Urinary bladder (tissue), 4 donors: ENCODE results near the gene DPPA5. TPM values are rescaled to one million over a fixed set of nuclear protein-coding genes. Genes with fewer than 3 reads are reported as not detected.

Source experiments
- DNase-seq: peaks from one replicate; pipeline ENCODE4 v3.0.0-alpha.2; 2015; ENCODE audit errors: extremely low spot score
- H3K27ac ChIP-seq: one replicate; pipeline ENCODE4 v1.5.1; 2013; ENCODE audit warnings: low read depth, mild to moderate bottlenecking, moderate library complexity
- H3K36me3 ChIP-seq: one replicate; pipeline ENCODE4 v1.6.1; 2013; ENCODE audit warnings: mild to moderate bottlenecking, moderate library complexity; ENCODE audit not compliant: insufficient read depth
- H3K4me1 ChIP-seq: one replicate; pipeline ENCODE4 v1.6.1; 2013; ENCODE audit warnings: mild to moderate bottlenecking, moderate library complexity; ENCODE audit not compliant: insufficient read depth
- H3K4me3 ChIP-seq: one replicate; pipeline ENCODE4 v1.5.1; 2013; ENCODE audit warnings: low read depth, low read length
- WGBS: extraction: QIAGEN DNeasy Blood & Tissue Kit; methylation state at CpG from one replicate; pipeline ENCODE4 v1.1.7; 2013; 5-methylcytosine and 5-hydroxymethylcytosine counted together
- polyA plus RNA-seq: library from polyadenylated mRNA; stranded (reverse); fragments of 200-250 nt; gene quantifications from one replicate; pipeline ENCODE4 v1.2.3, GENCODE V29; 2013
- total RNA-seq: library from RNA; depleted of rRNA; stranded (reverse); fragments of >200 nt; gene quantifications from one replicate; pipeline ENCODE4 v1.2.3, GENCODE V29; 2014
- donor health status: healthy with polysubstance abuse.
- donor health status: healthy.

Gene DPPA5
- total and polyA plus RNA-seq, 2 donors, result not detected

GRCh38 chr6:73375216-73375615 lies 21.1 kb upstream of the DPPA5 start:
- no peaks in the 10 kb centered on the region for H3K36me3 ChIP-seq
- DNase-seq, result no peak
- H3K4me3 ChIP-seq, result no peak overlapping the region
- no peaks in the 10 kb centered on the region for H3K4me1 ChIP-seq
- 78% methylated on average over 1 of the region's 1 CpG for WGBS
- no peak overlapping the region for H3K27ac ChIP-seq

GRCh38 chr6:73372516-73372915 lies 18.4 kb upstream of the DPPA5 start:
- 74% methylated on average over 10 of the region's 10 CpGs for WGBS
- no peak overlapping the region for H3K27ac ChIP-seq
- no peak overlapping the region for H3K4me3 ChIP-seq
- no peak for DNase-seq
- no peaks in the 10 kb centered on the region for H3K4me1 ChIP-seq
- H3K36me3 ChIP-seq, result no peaks in the 10 kb centered on the region

- Histone ChIP-seq H3K4me3 (no peak overlapping the region), H3K27ac (no peak overlapping the region), H3K36me3 (no peaks in the 10 kb centered on the region), H3K4me1 (no peaks in the 10 kb centered on the region)
- 98% methylated on average over 4 of the region's 4 CpGs for WGBS
- no peak for DNase-seq
These were observed 17.9 kb upstream of the DPPA5 start for GRCh38 chr6:73371984-73372383.

GRCh38 chr6:73369563-73369962 lies 15.5 kb upstream of the DPPA5 start, which contains the start of gene OOEP:
OOEP (minus strand) TSS chr6:73369897; CDS start chr6:73369792, 105 bp downstream.
- DNase-seq, result no peak
- WGBS, result 98% methylated on average over 36 of the region's 36 CpGs
- Histone ChIP-seq H3K27ac (no peak within 1 kb of the TSS), H3K36me3 (no peaks in the 10 kb centered on the region), H3K4me1 (no peaks in the 10 kb centered on the region), H3K4me3 (no peak within 1 kb of the TSS)

- Histone ChIP-seq H3K4me1 (no peaks in the 10 kb centered on the region), H3K4me3 (no peak overlapping the region), H3K27ac (no peak overlapping the region), H3K36me3 (no peaks in the 10 kb centered on the region)
- no peak for DNase-seq
- 95% methylated on average over 14 of the region's 14 CpGs for WGBS
These were observed 15.1 kb upstream of the DPPA5 start for GRCh38 chr6:73369157-73369556.

- no peak for DNase-seq
- no peaks in the 10 kb centered on the region for H3K36me3 ChIP-seq
- 87% methylated on average over 4 of the region's 4 CpGs for WGBS
- H3K4me3 ChIP-seq, result no peak overlapping the region
- no peak overlapping the region for H3K27ac ChIP-seq
- no peaks in the 10 kb centered on the region for H3K4me1 ChIP-seq
These were observed 14.6 kb upstream of the DPPA5 start for GRCh38 chr6:73368675-73369074.

GRCh38 chr6:73367761-73368355 lies 13.8 kb upstream of the DPPA5 start:
- Histone ChIP-seq H3K27ac (no peak overlapping the region), H3K4me3 (no peak overlapping the region), H3K36me3 (no peaks in the 10 kb centered on the region), H3K4me1 (no peaks in the 10 kb centered on the region)
- WGBS, result 75% methylated on average over 16 of the region's 16 CpGs
- DNase-seq, result no peak

GRCh38 chr6:73364549-73364948 lies 10.5 kb upstream of the DPPA5 start:
- Histone ChIP-seq H3K4me3 (no peak overlapping the region), H3K27ac (no peak overlapping the region), H3K4me1 (no peaks in the 10 kb centered on the region), H3K36me3 (no peaks in the 10 kb centered on the region)
- 92% methylated on average over 9 of the region's 9 CpGs for WGBS
- no peak for DNase-seq

GRCh38 chr6:73364121-73364520 lies 10.0 kb upstream of the DPPA5 start:
- 88% methylated on average over 14 of the region's 14 CpGs for WGBS

GRCh38 chr6:73363537-73363875 lies 9.4 kb upstream of the DPPA5 start:
- Histone ChIP-seq H3K27ac (no peak overlapping the region), H3K4me1 (no peaks in the 10 kb centered on the region), H3K36me3 (no peaks in the 10 kb centered on the region), H3K4me3 (no peak overlapping the region)
- WGBS, result 95% methylated on average over 23 of the region's 23 CpGs
- DNase-seq, result no peak

More at GRCh38 chr6:73364121-73364520, 10.0 kb upstream of the DPPA5 start:
- no peaks in the 10 kb centered on the region for H3K4me1 ChIP-seq
- no peak overlapping the region for H3K4me3 ChIP-seq
- DNase-seq, result no peak
- H3K36me3 ChIP-seq, result no peaks in the 10 kb centered on the region
- no peak overlapping the region for H3K27ac ChIP-seq

- DNase-seq, result no peak
- WGBS, result 94% methylated on average over 31 of the region's 31 CpGs
- Histone ChIP-seq H3K36me3 (no peaks in the 10 kb centered on the region), H3K4me3 (no peak overlapping the region), H3K27ac (no peak overlapping the region), H3K4me1 (no peaks in the 10 kb centered on the region)
These were observed 8.9 kb upstream of the DPPA5 start for GRCh38 chr6:73362869-73363536.

GRCh38 chr6:73362358-73362757 lies 8.3 kb upstream of the DPPA5 start, which contains the start of gene KHDC3L:
KHDC3L (plus strand) TSS chr6:73362658; CDS start chr6:73362730, 72 bp downstream.
- Histone ChIP-seq H3K27ac (no peak within 1 kb of the TSS), H3K4me3 (no peak within 1 kb of the TSS), H3K4me1 (no peaks in the 10 kb centered on the region), H3K36me3 (no peaks in the 10 kb centered on the region)
- DNase-seq, result no peak
- 91% methylated on average over 23 of the region's 23 CpGs for WGBS

- H3K27ac ChIP-seq, result no peak overlapping the region
- no peak overlapping the region for H3K4me3 ChIP-seq
- DNase-seq, result no peak
- H3K4me1 ChIP-seq, result no peaks in the 10 kb centered on the region
- 43% methylated on average over 6 of the region's 6 CpGs for WGBS
- no peaks in the 10 kb centered on the region for H3K36me3 ChIP-seq
These were observed 4.8 kb downstream of the DPPA5 start for GRCh38 chr6:73349311-73349710.

GRCh38 chr6:73348550-73349204 lies 5.4 kb downstream of the DPPA5 start:
- WGBS, result 59% methylated on average over 33 of the region's 33 CpGs
- Histone ChIP-seq H3K4me3 (no peak overlapping the region), H3K36me3 (no peaks in the 10 kb centered on the region)

More at GRCh38 chr6:73348550-73349204, 5.4 kb downstream of the DPPA5 start:
- Histone ChIP-seq H3K27ac (no peak overlapping the region), H3K4me1 (no peaks in the 10 kb centered on the region)
- no peak for DNase-seq
